Measurements from ENCODE around the gene CLEC16A. TPM values are rescaled to one million over a fixed set of nuclear protein-coding genes. Genes with fewer than 3 reads are reported as not detected.

Gene CLEC16A
- total RNA-seq, 1 donor from 2014 or later = 7.8 TPM

GRCh38 chr16:11205065-11205699 is 260.8 kb downstream of the CLEC16A start:
- peaks cover 14% of the 10 kb centered on the region for H3K27me3 Mint-ChIP-seq (ENCODE audit: insufficient read depth, low read depth)
- H3K79me2 ChIP-seq (ENCODE audit: low read depth) = no peaks in the 10 kb centered on the region
- TF ChIP-seq EZH2 (IDR thresholded peaks at IDR 0.05) (no peak), EZH2phosphoT487 (IDR thresholded peaks at IDR 0.05) (no peak)
- TF ChIP-seq, protein P1, sequence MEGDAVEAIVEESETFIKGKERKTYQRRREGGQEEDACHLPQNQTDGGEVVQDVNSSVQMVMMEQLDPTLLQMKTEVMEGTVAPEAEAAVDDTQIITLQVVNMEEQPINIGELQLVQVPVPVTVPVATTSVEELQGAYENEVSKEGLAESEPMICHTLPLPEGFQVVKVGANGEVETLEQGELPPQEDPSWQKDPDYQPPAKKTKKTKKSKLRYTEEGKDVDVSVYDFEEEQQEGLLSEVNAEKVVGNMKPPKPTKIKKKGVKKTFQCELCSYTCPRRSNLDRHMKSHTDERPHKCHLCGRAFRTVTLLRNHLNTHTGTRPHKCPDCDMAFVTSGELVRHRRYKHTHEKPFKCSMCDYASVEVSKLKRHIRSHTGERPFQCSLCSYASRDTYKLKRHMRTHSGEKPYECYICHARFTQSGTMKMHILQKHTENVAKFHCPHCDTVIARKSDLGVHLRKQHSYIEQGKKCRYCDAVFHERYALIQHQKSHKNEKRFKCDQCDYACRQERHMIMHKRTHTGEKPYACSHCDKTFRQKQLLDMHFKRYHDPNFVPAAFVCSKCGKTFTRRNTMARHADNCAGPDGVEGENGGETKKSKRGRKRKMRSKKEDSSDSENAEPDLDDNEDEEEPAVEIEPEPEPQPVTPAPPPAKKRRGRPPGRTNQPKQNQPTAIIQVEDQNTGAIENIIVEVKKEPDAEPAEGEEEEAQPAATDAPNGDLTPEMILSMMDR (IDR thresholded peaks at IDR 0.05) = no peak
- no peak overlapping the region for H3K9ac ChIP-seq
- H3K4me2 ChIP-seq = no peak overlapping the region
- H3K36me3 ChIP-seq = no peaks in the 10 kb centered on the region
- no peaks in the 10 kb centered on the region for H3K36me3 Mint-ChIP-seq
- no peak overlapping the region for H3K4me3 Mint-ChIP-seq
- H3K4me1 ChIP-seq = peaks cover 25% of the 10 kb centered on the region
- no peak overlapping the region for H3K4me3 ChIP-seq
- H4K20me1 ChIP-seq (ENCODE audit: low read depth) = no peaks in the 10 kb centered on the region
- no peaks in the 10 kb centered on the region for H3K27me3 ChIP-seq
- no peaks in the 10 kb centered on the region for H3K9me3 Mint-ChIP-seq
- H3F3A ChIP-seq (ENCODE audit: low read depth) = no peaks in the 10 kb centered on the region
- no peak overlapping the region for H2AFZ ChIP-seq (replicated peaks)
- DNase-seq (ENCODE audit: low spot score) = no peak
- peaks cover 24% of the 10 kb centered on the region for H3K4me1 Mint-ChIP-seq
- H3K27ac Mint-ChIP-seq = no peak overlapping the region
- H3K9me3 ChIP-seq (ENCODE audit: low read depth) = no peaks in the 10 kb centered on the region
- H3K27ac ChIP-seq = no peak overlapping the region

- H3K4me3 Mint-ChIP-seq = no peak overlapping the region
- H3K9me3 Mint-ChIP-seq = no peaks in the 10 kb centered on the region
- peaks cover 17% of the 10 kb centered on the region for H3K4me1 ChIP-seq
- H3K4me3 ChIP-seq = no peak overlapping the region
- H3K27me3 ChIP-seq = no peaks in the 10 kb centered on the region
- no peak overlapping the region for H2AFZ ChIP-seq (replicated peaks)
- no peaks in the 10 kb centered on the region for H3K36me3 ChIP-seq
- H3K27me3 Mint-ChIP-seq (ENCODE audit: insufficient read depth, low read depth) = peaks cover 13% of the 10 kb centered on the region
- no peaks in the 10 kb centered on the region for H4K20me1 ChIP-seq (ENCODE audit: low read depth)
- no peaks in the 10 kb centered on the region for H3K9me3 ChIP-seq (ENCODE audit: low read depth)
- H3K9ac ChIP-seq = no peak overlapping the region
- H3K4me1 Mint-ChIP-seq = peaks cover 20% of the 10 kb centered on the region
- H3K27ac Mint-ChIP-seq = no peak overlapping the region
- no peaks in the 10 kb centered on the region for H3K36me3 Mint-ChIP-seq
- DNase-seq (ENCODE audit: low spot score) = no peak
- H3K27ac ChIP-seq = no peak overlapping the region
- no peak for TF ChIP-seq EZH2phosphoT487 (IDR thresholded peaks at IDR 0.05)
- no peak overlapping the region for H3K4me2 ChIP-seq
- H3K79me2 ChIP-seq (ENCODE audit: low read depth) = no peaks in the 10 kb centered on the region
- no peaks in the 10 kb centered on the region for H3F3A ChIP-seq (ENCODE audit: low read depth)
Measured at GRCh38 chr16:11205754-11206581, 261.6 kb downstream of the CLEC16A start.

DNA sequence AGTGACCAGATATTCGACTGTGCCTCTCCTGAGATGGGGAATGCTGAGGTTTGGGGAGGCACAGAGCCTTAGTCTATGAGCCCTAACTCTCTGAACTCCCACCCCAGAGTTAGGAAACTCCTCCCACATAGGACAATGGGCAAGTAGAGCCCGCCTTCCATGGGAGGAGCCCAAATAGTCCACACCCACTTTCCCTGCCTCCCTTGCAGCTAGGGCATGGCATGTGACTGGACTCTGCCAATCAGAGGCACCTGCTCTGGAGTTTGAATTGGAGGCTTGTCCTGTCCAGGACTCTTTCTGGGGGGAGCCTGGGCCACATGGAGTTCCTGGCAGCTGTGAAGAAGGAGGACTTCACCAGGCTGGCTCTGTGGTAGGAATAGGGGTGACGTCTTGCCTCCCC is 263.3 kb downstream of the CLEC16A start:
- Histone ChIP-seq H3F3A (ENCODE audit: low read depth) (no peaks in the 10 kb centered on the region), H3K27ac (no peak overlapping the region), H3K4me1 (peaks cover 5% of the 10 kb centered on the region), H3K4me3 (no peak overlapping the region), H3K4me2 (no peak overlapping the region), H3K79me2 (ENCODE audit: low read depth) (no peaks in the 10 kb centered on the region), H3K36me3 (no peaks in the 10 kb centered on the region), H3K9ac (no peak overlapping the region), H2AFZ (replicated peaks) (no peak overlapping the region), H3K27me3 (no peaks in the 10 kb centered on the region), H4K20me1 (ENCODE audit: low read depth) (no peaks in the 10 kb centered on the region), H3K9me3 (ENCODE audit: low read depth) (no peaks in the 10 kb centered on the region)
- Mint-ChIP-seq H3K9me3 (no peaks in the 10 kb centered on the region), H3K4me1 (peaks cover 8% of the 10 kb centered on the region), H3K27me3 (ENCODE audit: insufficient read depth, low read depth) (peaks cover 5% of the 10 kb centered on the region), H3K4me3 (no peak overlapping the region), H3K36me3 (no peaks in the 10 kb centered on the region), H3K27ac (no peak overlapping the region)
- TF ChIP-seq, protein P1 (IDR thresholded peaks at IDR 0.05) = no peak
- TF ChIP-seq EZH2phosphoT487 (IDR thresholded peaks at IDR 0.05) (no peak), EZH2 (IDR thresholded peaks at IDR 0.05) (no peak)
- DNase-seq (ENCODE audit: low spot score) = no peak
